Esophagus muscularis mucosa (tissue), 4 donors: ENCODE results near the gene ACCSL.

Experiments used
- EP300 ChIP-seq: sonication (generic); formaldehyde crosslinking; IDR thresholded peaks from one replicate; pipeline ENCODE4 v1.6.1; 2017; ENCODE audit warnings: antibody characterized with exemption
- POLR2AphosphoS5 ChIP-seq, 2 donors: sonication (generic); formaldehyde crosslinking; IDR thresholded peaks; one replicate each; pipeline ENCODE4 v1.6.1; 2017; ENCODE audit warnings: antibody characterized with exemption in 2 of 2
- TF ChIP-seq, protein P1 (sequence below), 3 experiments: fragments of 200-600 bp in 2 of 3; fragments of 450-650 bp in 1 of 3; sonication (generic) in 2 of 3; IDR thresholded peaks; one replicate each; pipeline ENCODE4 v1.5.1; 2017 to 2019; ENCODE audit warnings: antibody characterized with exemption in 3 of 3, mild to moderate bottlenecking in 2 of 3, moderate library complexity in 1 of 3

DNA sequence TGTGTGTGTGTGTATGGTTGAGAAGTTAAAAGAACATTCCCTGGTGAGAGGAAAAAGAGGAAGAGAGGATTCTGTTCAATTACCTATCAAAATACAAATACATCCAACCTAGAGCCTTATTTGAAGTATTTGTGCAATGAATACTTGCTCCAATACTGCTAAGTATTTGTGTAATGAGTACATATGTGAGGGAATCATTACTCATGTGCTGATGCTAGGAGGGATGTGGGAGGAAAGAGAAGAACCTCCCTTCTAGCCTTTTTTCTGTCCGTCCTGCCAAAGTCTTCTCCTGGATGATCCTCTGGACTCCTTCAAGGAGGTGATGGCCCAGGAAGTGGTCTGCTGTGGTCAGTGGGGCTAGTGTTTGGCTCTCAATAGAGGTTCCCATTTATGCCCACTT, 36.0 kb upstream of the ACCSL start:
- TF ChIP-seq, protein P1, sequence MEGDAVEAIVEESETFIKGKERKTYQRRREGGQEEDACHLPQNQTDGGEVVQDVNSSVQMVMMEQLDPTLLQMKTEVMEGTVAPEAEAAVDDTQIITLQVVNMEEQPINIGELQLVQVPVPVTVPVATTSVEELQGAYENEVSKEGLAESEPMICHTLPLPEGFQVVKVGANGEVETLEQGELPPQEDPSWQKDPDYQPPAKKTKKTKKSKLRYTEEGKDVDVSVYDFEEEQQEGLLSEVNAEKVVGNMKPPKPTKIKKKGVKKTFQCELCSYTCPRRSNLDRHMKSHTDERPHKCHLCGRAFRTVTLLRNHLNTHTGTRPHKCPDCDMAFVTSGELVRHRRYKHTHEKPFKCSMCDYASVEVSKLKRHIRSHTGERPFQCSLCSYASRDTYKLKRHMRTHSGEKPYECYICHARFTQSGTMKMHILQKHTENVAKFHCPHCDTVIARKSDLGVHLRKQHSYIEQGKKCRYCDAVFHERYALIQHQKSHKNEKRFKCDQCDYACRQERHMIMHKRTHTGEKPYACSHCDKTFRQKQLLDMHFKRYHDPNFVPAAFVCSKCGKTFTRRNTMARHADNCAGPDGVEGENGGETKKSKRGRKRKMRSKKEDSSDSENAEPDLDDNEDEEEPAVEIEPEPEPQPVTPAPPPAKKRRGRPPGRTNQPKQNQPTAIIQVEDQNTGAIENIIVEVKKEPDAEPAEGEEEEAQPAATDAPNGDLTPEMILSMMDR (IDR thresholded peaks at IDR 0.05): no peak
- TF ChIP-seq EP300: no peak
- TF ChIP-seq POLR2AphosphoS5 (IDR thresholded peaks at IDR 0.05): no peak
